Stimulated activated CD8-positive, alpha-beta memory T cell treated with anti-CD3 and anti-CD28 coated beads, Interleukin-12 subunit alpha, Interleukin-12 subunit beta, amount 100 ng/mL, for 24 hours (primary cell): ENCODE data around the gene NUTM2B.
"Not testable (repeated sequence)": the region's sequence is repeated elsewhere in the genome, so short reads cannot be mapped to it uniquely, and the experiment has no call there.

Source experiments
- DNase-seq: peaks from one replicate; pipeline ENCODE4 v3.0.0-alpha.2; 2020; ENCODE audit errors: extremely low read depth

NUTM2B gene

GRCh38 chr10:79726620-79727019 is 23.6 kb downstream of the NUTM2B start:
- DNase-seq: not testable (repeated sequence)

- DNase-seq: not testable (repeated sequence)
These were observed 41.8 kb downstream of the NUTM2B start for GRCh38 chr10:79744844-79745243.

- DNase-seq: not testable (repeated sequence)
These were observed 45.5 kb downstream of the NUTM2B start for GRCh38 chr10:79748510-79748909.

GRCh38 chr10:79753601-79754000 is 50.6 kb downstream of the NUTM2B start:
- not testable (repeated sequence) for DNase-seq

- DNase-seq: not testable (repeated sequence)
These were observed 55.4 kb downstream of the NUTM2B start for GRCh38 chr10:79758297-79758993.
